MG63 (cell line): ENCODE data around the gene EVA1C. TPM values are rescaled to one million over a fixed set of nuclear protein-coding genes. Genes with fewer than 3 reads are reported as not detected.
"Not testable (repeated sequence)": the region's sequence is repeated elsewhere in the genome, so short reads cannot be mapped to it uniquely, and the experiment has no call there.

ENCODE experiments used
- DNase-seq: peaks from one replicate; pipeline ENCODE4 v3.0.0-alpha.2; 2020
- H3K27me3 ChIP-seq: fragments of 250-450 bp; sonication (Bioruptor Pico); 2 replicates; pipeline ENCODE4 v1.5.1; 2020; ENCODE audit warnings: mild to moderate bottlenecking, moderate library complexity
- H3K36me3 ChIP-seq: fragments of 250-450 bp; sonication (Bioruptor Pico); 2 replicates; pipeline ENCODE4 v1.5.1; 2020; ENCODE audit warnings: mild to moderate bottlenecking, moderate library complexity
- H3K4me3 ChIP-seq: fragments of 250-450 bp; sonication (Bioruptor Pico); 2 replicates; pipeline ENCODE4 v1.5.1; 2020; ENCODE audit warnings: mild to moderate bottlenecking, moderate library complexity
- H3K9me3 ChIP-seq: fragments of 250-450 bp; sonication (Bioruptor Pico); 2 replicates; pipeline ENCODE4 v1.5.1; 2020; ENCODE audit warnings: mild to moderate bottlenecking, moderate library complexity
- total RNA-seq: library from RNA; depleted of rRNA; stranded (reverse); fragments of >200 nt; shearing (Covaris generic); gene quantifications from 2 replicates; pipeline ENCODE4 v1.2.3, GENCODE V29; 2014; ENCODE audit warnings: low replicate concordance; rRNA removed

Gene EVA1C
- total RNA-seq, 1 experiment from 2014 or later, result not detected

- DNase-seq, result no peak
- H3K9me3 ChIP-seq, result no peaks in the 10 kb centered on the region
Measured at GRCh38 chr21:32545948-32546441, 133.5 kb downstream of the EVA1C start.

GRCh38 chr21:32547018-32547417 lies 134.5 kb downstream of the EVA1C start:
- Histone ChIP-seq H3K9me3 (no peaks in the 10 kb centered on the region), H3K36me3 (no peaks in the 10 kb centered on the region), H3K27me3 (no peaks in the 10 kb centered on the region), H3K4me3 (no peak overlapping the region)
- DNase-seq, result no peak

More at GRCh38 chr21:32545948-32546441, 133.5 kb downstream of the EVA1C start:
- no peak overlapping the region for H3K4me3 ChIP-seq
- H3K27me3 ChIP-seq, result no peaks in the 10 kb centered on the region
- no peaks in the 10 kb centered on the region for H3K36me3 ChIP-seq

- Histone ChIP-seq H3K27me3 (no peaks in the 10 kb centered on the region), H3K9me3 (no peaks in the 10 kb centered on the region), H3K36me3 (no peaks in the 10 kb centered on the region), H3K4me3 (no peak overlapping the region)
- DNase-seq, result no peak
Measured at GRCh38 chr21:32548978-32549377, 136.5 kb downstream of the EVA1C start.

GRCh38 chr21:32549440-32549839 lies 136.9 kb downstream of the EVA1C start:
- no peaks in the 10 kb centered on the region for H3K36me3 ChIP-seq
- H3K9me3 ChIP-seq, result no peaks in the 10 kb centered on the region
- no peak overlapping the region for H3K4me3 ChIP-seq
- H3K27me3 ChIP-seq, result no peaks in the 10 kb centered on the region
- no peak for DNase-seq

- Histone ChIP-seq H3K9me3 (no peaks in the 10 kb centered on the region), H3K36me3 (no peaks in the 10 kb centered on the region), H3K4me3 (no peak overlapping the region), H3K27me3 (no peaks in the 10 kb centered on the region)
- no peak for DNase-seq
Measured at GRCh38 chr21:32549886-32550285, 137.4 kb downstream of the EVA1C start.

- no peak for DNase-seq
- no peak overlapping the region for H3K4me3 ChIP-seq
- no peaks in the 10 kb centered on the region for H3K36me3 ChIP-seq
- no peaks in the 10 kb centered on the region for H3K9me3 ChIP-seq
- H3K27me3 ChIP-seq, result no peaks in the 10 kb centered on the region
Measured at GRCh38 chr21:32554832-32555638, 142.5 kb downstream of the EVA1C start.

- Histone ChIP-seq H3K4me3 (no peak overlapping the region), H3K36me3 (no peaks in the 10 kb centered on the region), H3K9me3 (no peaks in the 10 kb centered on the region), H3K27me3 (no peaks in the 10 kb centered on the region)
- no peak for DNase-seq
Measured at GRCh38 chr21:32558106-32558505, 145.6 kb downstream of the EVA1C start.

GRCh38 chr21:32559006-32559610 lies 146.6 kb downstream of the EVA1C start:
- no peak for DNase-seq
- no peaks in the 10 kb centered on the region for H3K9me3 ChIP-seq
- no peak overlapping the region for H3K4me3 ChIP-seq
- H3K27me3 ChIP-seq, result no peaks in the 10 kb centered on the region
- no peaks in the 10 kb centered on the region for H3K36me3 ChIP-seq

GRCh38 chr21:32560896-32561295 lies 148.4 kb downstream of the EVA1C start:
- no peak for DNase-seq

GRCh38 chr21:32561476-32561875 lies 149.0 kb downstream of the EVA1C start:
- not testable (repeated sequence) for H3K36me3 ChIP-seq, H3K9me3 ChIP-seq, H3K4me3 ChIP-seq, DNase-seq, H3K27me3 ChIP-seq

More at GRCh38 chr21:32560896-32561295, 148.4 kb downstream of the EVA1C start:
- no peaks in the 10 kb centered on the region; the same call in 1 of the 2 replicates for H3K9me3 ChIP-seq
- H3K27me3 ChIP-seq, result no peaks in the 10 kb centered on the region
- H3K36me3 ChIP-seq, result no peaks in the 10 kb centered on the region
- H3K4me3 ChIP-seq, result no peak overlapping the region

- no peak overlapping the region for H3K4me3 ChIP-seq
- no peaks in the 10 kb centered on the region for H3K36me3 ChIP-seq
- no peak for DNase-seq
- no peaks in the 10 kb centered on the region for H3K27me3 ChIP-seq
- H3K9me3 ChIP-seq, result no peaks in the 10 kb centered on the region; the same call in 1 of the 2 replicates
Measured at GRCh38 chr21:32562426-32562825, 149.9 kb downstream of the EVA1C start.

GRCh38 chr21:32562915-32563314 lies 150.4 kb downstream of the EVA1C start:
- no peak for DNase-seq
- no peaks in the 10 kb centered on the region; the same call in 1 of the 2 replicates for H3K9me3 ChIP-seq
- H3K4me3 ChIP-seq, result no peak overlapping the region
- H3K27me3 ChIP-seq, result no peaks in the 10 kb centered on the region
- no peaks in the 10 kb centered on the region for H3K36me3 ChIP-seq

Other genes with a start within 250 kb of the EVA1C start
- gene MIS18A, start 133.7 kb upstream of the EVA1C start, total RNA-seq, result 14.9 and 20.6 TPM in 2 replicates
- not detected in 2 replicates for gene MRAP, start 113.9 kb upstream of the EVA1C start, total RNA-seq
- gene URB1, start 19.7 kb upstream of the EVA1C start, total RNA-seq, result 14.1 and 15.9 TPM in 2 replicates
- gene TCP10L, start 172.8 kb downstream of the EVA1C start, total RNA-seq, result 0.69 TPM in 1 of 2 replicates, not detected in the other
- gene CFAP298, start 199.7 kb downstream of the EVA1C start, total RNA-seq, result 65.4 and 92.8 TPM in 2 replicates